ENCODE measurements around the gene STRA6.
A peak's percentile ranks its signal among the peaks of the same experiment; 100 is the strongest.

STRA6 gene

DNA sequence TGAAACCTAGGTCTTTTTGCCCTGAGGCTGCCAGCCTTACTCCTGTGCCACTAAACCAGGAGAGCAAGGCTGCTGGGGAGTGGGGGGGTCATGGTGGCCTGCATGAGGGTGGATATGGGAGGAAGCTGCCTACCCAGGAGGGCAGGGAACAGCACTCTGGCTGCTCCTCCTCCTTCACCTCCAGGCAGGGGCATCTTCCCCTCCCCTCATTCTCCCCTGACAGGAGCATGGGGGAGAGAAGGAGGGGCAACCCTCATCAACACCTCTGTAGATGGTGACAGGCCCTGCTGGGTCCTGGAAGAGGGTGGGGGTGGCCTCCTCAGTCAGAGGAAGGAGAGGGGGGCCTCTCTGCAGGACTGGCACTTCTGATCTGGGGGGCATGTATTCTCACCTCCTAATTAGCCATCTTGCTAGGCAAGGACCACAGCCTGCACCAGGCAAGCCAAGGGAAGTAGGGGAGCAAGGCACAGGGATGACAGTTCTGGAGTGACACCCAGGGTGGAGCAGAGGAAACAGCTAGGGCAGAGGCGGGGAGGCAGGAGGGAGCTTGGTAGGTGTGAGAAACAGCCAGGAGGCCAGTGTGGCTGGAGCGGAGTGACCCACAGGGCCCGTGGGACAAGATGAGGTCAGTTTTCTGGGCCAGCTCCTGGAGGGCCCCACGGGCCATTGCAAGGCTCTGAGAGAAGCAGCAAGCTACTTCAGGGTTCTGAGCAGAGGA, 38.5 kb upstream of the STRA6 start:
- no peak for TF ChIP-seq CTCF (IDR thresholded peaks at IDR 0.05; ENCODE audit: poor library complexity, severe bottlenecking)
- DNase-seq (ENCODE audit: low spot score) (no peak), ATAC-seq (ENCODE audit: low read depth) (no peak)
- H3K4me1 ChIP-seq (ENCODE audit: insufficient read depth, poor library complexity, severe bottlenecking): peaks cover 24% of the 10 kb centered on the region
- H3K4me3 ChIP-seq (ENCODE audit: severe bottlenecking): no peak overlapping the region
- peak overlapping the region; percentile 38 for H3K27ac ChIP-seq (ENCODE audit: poor library complexity, severe bottlenecking)
- H3K36me3 ChIP-seq (ENCODE audit: low read depth): no peaks in the 10 kb centered on the region
- no peaks in the 10 kb centered on the region for H3K9me3 ChIP-seq (ENCODE audit: severe bottlenecking)
- no peaks in the 10 kb centered on the region for H3K27me3 ChIP-seq (ENCODE audit: insufficient read depth, poor library complexity, severe bottlenecking)

DNA sequence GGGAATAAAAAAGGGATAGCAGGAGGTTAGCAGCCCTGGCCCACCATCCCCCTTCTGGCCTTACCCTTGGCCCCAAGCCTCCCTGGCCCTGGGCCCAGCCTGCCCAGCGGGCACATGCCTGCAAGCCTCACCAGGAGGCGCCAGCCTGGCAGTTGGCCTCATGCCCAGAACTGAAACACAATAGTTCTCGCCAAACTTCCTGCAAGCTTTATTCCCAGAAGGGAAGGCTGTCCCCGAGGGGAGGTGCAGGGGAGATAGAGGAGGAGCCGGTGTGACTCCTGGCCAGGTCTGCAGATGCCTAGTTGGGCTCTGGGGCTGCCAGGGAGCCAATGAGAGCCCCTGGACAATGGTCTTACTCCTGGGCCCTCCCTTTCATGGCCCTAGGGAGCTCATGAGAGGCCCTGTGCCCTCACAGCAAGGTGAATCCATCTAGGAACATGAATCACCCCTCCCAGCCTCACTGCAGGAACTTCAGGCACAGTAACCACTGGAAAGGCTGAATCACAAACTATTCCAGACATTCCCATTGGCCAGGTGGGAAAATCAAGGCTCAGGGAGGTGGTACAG, 37.5 kb upstream of the STRA6 start:
- peak; percentile 89 for TF ChIP-seq CTCF (IDR thresholded peaks at IDR 0.05; ENCODE audit: poor library complexity, severe bottlenecking)
- DNase-seq (ENCODE audit: low spot score) (peak; percentile 97), ATAC-seq (ENCODE audit: low read depth) (peak; percentile 95)
- H3K4me3 ChIP-seq (ENCODE audit: severe bottlenecking): no peak overlapping the region
- peaks cover 24% of the 10 kb centered on the region for H3K4me1 ChIP-seq (ENCODE audit: insufficient read depth, poor library complexity, severe bottlenecking)
- H3K36me3 ChIP-seq (ENCODE audit: low read depth): no peaks in the 10 kb centered on the region
- H3K27me3 ChIP-seq (ENCODE audit: insufficient read depth, poor library complexity, severe bottlenecking): no peaks in the 10 kb centered on the region
- H3K9me3 ChIP-seq (ENCODE audit: severe bottlenecking): no peaks in the 10 kb centered on the region
- H3K27ac ChIP-seq (ENCODE audit: poor library complexity, severe bottlenecking): peak overlapping the region; percentile 38

DNA sequence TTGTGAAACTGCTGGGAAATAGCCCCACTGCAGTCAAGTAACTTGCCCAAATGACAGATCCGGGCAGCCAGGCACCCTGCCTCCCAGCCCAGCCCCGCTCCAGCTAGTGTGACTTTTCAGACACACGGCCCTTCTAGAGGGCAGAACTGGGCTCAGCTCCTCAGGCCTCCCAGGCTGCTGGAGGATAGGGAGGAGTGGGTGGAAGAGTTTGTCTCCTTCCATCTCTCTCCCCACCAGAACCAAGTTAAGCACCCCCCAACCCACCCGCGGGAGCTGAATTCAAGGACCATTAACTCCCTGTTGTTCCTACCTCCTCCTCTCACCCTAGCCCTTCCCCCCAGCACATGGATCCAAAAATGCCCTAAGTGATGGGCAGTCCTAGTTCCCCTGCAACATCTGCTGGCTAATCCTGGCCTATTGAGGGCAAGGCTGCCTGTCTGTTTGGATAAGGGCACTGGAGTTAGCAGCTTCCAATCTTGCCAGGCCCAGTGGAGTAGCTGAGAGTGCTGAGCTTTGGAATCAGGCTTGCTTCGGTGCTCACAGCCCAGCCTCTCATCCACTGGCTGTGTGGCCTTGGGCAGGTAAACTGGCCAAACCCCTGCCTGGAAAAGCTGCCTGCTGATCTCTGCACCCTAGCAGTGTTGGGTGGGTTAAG, 36.6 kb upstream of the STRA6 start:
- TF ChIP-seq CTCF (IDR thresholded peaks at IDR 0.05; ENCODE audit: poor library complexity, severe bottlenecking): no peak
- Histone ChIP-seq H3K27ac (ENCODE audit: poor library complexity, severe bottlenecking) (peak overlapping the region; percentile 38), H3K9me3 (ENCODE audit: severe bottlenecking) (no peaks in the 10 kb centered on the region), H3K4me3 (ENCODE audit: severe bottlenecking) (no peak overlapping the region), H3K4me1 (ENCODE audit: insufficient read depth, poor library complexity, severe bottlenecking) (peaks cover 24% of the 10 kb centered on the region), H3K36me3 (ENCODE audit: low read depth) (no peaks in the 10 kb centered on the region), H3K27me3 (ENCODE audit: insufficient read depth, poor library complexity, severe bottlenecking) (no peaks in the 10 kb centered on the region)
- ATAC-seq (ENCODE audit: low read depth): no peak
- no peak for DNase-seq (ENCODE audit: low spot score)

DNA sequence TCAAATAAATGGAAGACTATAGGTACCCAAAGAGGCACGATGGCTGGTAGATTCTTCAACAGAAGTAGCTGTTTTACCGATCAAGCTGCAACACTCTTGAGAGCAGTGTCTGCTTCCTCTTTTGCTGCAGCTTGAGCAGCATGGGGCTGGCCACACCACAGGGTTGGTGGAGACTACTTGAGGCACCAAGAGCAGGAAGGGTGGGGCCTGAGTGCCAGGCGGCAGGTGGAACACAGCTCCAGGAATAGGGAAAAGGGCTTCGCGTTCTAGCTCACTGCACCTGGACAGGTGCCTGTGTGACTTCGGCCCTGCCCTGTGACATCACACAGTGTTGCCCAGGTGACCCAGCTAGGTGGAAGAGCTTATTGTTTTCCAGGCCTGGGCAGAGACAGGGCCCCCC, 33.4 kb upstream of the STRA6 start, which contains the start of gene CCDC33:
Gene CCDC33 (plus strand): TSS at position 365 of the 400 bp plus-strand sequence. CDS start 394 bp downstream, outside the sequence.
- peaks cover 12% of the 10 kb centered on the region for H3K4me1 ChIP-seq (ENCODE audit: insufficient read depth, poor library complexity, severe bottlenecking)
- ATAC-seq (ENCODE audit: low read depth) (no peak), DNase-seq (ENCODE audit: low spot score) (no peak)
- H3K36me3 ChIP-seq (ENCODE audit: low read depth): no peaks in the 10 kb centered on the region
- no peak for TF ChIP-seq CTCF (IDR thresholded peaks at IDR 0.05; ENCODE audit: poor library complexity, severe bottlenecking)
- no peak within 1 kb of the TSS for H3K27ac ChIP-seq (ENCODE audit: poor library complexity, severe bottlenecking)
- H3K27me3 ChIP-seq (ENCODE audit: insufficient read depth, poor library complexity, severe bottlenecking): no peaks in the 10 kb centered on the region
- H3K4me3 ChIP-seq (ENCODE audit: severe bottlenecking): no peak within 1 kb of the TSS
- no peaks in the 10 kb centered on the region for H3K9me3 ChIP-seq (ENCODE audit: severe bottlenecking)

DNA sequence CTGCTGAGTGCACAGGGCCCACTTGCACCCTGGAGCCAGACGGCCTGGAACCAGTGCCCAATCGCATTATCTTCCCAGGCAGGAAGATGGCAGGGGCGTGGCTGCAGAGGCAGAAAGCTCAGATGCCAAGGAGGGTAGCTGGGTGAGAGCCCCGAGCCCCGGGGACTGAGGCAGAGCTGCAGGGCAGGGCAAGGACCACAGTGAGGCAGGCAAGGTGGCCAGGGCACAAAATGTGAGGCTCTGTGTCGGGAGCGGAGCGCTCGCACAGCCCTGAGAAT, 31.9 kb upstream of the STRA6 start:
- no peaks in the 10 kb centered on the region for H3K27me3 ChIP-seq (ENCODE audit: insufficient read depth, poor library complexity, severe bottlenecking)
- H3K36me3 ChIP-seq (ENCODE audit: low read depth): no peaks in the 10 kb centered on the region
- peaks cover under 1% of the 10 kb centered on the region for H3K4me1 ChIP-seq (ENCODE audit: insufficient read depth, poor library complexity, severe bottlenecking)
- no peak overlapping the region for H3K27ac ChIP-seq (ENCODE audit: poor library complexity, severe bottlenecking)
- no peak for DNase-seq (ENCODE audit: low spot score)
- no peaks in the 10 kb centered on the region for H3K9me3 ChIP-seq (ENCODE audit: severe bottlenecking)
- ATAC-seq (ENCODE audit: low read depth): no peak
- no peak overlapping the region for H3K4me3 ChIP-seq (ENCODE audit: severe bottlenecking)
- TF ChIP-seq CTCF (IDR thresholded peaks at IDR 0.05; ENCODE audit: poor library complexity, severe bottlenecking): no peak

Measured in RWPE2 (cell line).